GM03348 (cell line): ENCODE measurements around the gene IGSF9B.

Experiments used
- DNase-seq: peaks from one replicate; pipeline ENCODE4 v3.0.0; 2012; ENCODE audit warnings: low spot score

The IGSF9B gene

DNA sequence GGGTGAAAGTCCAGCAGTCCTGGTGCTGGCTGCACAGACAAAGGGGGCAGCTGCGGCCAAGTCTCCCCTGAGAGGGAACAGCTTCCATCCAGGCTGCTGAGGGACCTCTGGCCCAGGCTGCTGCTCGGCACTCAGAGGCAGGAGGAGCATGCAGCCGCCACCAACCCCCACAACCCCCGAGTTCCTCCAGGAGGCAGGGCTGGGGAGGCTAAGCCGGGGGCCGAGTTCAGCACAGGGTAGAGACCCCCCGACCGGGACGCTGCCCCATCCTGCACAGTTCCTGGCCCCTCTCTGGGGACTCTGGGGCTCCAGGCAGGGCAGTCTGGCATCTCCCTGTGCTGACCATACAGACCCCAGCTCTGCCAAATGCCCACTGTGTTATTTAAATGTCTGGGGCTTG lies 20.2 kb downstream of the IGSF9B start:
- DNase-seq, result no peak

DNA sequence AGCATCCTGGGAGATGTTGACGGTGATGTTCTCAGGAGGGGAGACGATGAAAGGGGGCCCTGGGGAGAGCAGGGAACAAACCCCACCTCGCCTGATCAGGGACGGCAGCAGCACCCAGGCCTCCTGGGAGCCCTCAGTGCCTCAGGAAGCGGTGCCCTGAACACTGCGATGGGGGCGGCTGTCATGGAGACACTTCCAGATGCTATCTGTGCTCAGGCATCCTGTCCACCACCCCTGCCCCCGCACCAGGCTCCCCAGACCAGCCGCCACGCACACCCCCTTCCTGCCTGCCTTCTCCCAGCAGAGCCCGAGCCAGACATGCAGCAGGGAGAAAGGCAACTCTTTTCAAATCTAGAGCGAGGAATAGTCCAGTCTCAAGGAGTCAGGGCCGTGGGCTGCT lies 20.6 kb downstream of the IGSF9B start:
- no peak for DNase-seq

DNA sequence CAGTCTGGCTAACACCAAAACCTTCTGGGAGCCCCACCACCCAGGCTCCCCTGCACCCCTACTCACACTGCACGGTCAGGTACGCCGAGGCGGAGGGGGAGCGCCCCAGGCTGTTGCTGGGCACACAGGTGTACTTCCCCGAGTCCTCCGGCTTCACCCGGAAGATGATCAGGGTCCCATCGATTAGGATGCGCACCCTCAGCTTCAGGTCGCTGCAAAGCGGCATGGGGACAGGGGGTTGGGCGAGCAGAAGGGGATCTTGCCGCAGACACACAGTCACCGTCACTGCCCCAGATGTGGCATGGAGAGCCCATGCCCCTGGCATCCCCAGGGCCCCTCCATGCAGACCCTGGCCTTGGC lies 21.2 kb downstream of the IGSF9B start:
- no peak for DNase-seq

DNA sequence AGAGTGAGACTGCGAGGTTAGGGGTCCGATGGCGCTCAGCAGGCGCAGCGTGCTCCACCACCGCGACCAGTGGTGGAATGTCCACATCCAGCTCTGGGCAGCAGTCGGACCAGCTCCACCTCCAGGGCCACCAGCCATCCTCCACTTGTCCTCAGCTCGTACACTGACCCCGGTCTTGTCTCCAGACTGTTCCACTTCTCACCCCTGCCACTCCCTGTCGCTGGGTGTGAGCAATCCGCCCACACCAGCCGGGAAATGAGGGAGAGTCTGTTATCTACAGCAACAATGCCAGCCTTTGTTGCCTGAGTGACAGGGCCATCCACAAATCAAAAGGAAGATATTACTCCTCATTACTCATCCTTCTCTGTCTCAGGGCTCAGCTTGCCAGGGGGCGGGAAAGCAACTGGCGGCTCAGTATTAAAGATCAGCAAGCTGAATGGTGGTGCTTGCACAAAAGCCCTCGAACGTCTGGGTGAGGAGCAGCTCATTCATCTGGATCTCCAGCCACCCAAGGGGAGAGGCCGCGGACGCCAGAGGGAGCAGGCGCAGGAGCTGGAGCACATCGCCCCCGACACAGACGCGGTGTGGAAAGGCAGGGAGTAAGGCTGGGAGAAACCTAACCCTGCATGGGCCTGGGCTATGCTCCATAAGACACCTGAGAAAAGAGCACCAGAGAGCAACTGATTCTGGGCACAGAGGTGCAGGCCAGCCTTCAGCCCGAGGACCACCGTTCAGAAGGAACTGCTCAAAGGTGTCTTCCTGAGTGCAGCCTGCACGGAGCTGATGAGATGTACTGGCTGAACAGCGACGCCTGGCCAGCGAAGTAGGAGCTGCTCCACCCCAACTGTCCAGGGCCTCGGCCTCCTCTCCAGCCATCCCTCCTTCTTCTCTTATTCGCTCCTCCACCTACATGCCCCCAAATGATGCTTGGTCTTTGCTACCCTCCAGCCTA lies 21.9 kb downstream of the IGSF9B start:
- DNase-seq, result peak; percentile 54

DNA sequence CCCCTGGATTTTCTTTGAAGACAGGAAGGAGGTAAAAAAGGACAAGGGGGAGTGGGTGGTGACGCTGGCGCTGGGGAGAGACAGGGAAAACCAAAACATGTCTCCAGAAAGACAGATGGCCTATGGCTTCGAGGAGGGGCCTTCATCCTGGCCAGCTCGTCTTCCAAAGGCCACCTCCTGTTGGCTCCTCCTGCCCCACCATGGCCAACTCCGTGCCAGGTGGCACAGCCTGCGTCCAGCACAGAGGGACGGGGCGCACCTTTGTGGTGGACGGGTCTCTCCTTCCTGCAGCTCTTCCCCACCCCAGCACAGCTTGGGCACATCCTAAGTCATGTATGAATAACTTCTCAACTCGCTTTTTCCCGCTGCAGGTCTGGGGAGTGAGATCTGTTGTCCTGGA lies 22.7 kb downstream of the IGSF9B start:
- no peak for DNase-seq

DNA sequence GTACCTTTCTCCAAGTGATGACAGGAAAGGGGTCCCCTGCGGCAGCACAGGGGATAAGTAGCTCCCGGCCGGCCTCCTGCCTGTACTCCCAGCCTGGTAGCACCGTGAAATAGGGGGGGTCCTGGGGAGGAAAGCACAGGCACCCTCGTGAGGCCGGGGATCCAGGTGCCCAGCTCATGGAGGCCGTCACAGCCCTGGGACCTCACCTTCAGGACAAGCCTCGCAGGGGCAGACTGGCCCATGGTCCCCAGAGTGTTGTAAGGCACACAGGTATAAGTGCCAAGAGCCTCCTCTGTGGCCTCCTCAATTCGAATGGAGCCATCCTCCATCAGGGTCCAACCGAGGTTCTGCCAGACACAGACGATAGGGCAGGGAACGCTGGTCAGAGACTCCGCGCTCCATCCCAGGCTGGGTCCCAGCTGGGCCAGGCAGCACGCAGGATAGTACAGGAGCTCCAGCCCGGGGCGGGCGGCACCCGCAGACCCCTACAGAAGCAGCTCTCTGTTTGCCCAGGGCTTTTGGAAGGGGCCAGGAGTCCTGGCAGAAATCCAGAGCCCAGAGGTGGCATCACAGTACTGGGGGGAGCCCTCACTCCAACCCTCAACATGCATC lies 25.2 kb downstream of the IGSF9B start:
- no peak for DNase-seq

DNA sequence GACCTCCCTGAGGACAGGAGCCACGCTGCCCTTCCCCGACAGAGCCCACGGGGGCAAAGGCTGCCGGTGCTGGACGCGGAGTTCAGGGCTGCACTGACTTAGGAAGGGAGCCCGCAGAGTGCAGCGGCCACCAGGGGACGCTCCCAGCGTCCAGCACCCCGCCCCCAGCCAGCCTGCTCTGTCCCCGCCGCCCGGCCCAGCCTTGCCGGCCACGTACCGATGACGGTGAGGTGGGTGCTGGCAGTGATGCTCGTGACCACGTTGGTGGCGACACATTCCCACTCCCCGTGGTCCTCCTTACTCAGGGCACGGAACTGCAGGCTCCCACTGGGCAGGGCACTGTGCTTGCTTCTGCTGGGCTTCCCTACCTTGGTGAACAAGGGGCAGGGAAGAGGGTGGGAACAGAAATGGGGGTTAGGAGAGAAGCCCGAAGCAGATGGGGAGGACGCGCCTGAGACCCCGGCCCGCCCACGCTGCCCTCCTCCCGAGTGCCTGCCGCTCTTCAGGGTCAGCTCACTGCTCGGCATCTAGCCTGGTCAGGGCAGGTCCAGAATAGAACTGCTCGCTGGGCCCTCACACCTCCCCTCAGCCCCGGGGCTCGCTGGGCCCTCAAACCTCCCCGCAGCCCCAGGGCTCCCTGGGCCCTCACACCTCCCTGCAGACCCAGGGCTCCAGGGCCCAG lies 25.9 kb downstream of the IGSF9B start:
- no peak for DNase-seq

DNA sequence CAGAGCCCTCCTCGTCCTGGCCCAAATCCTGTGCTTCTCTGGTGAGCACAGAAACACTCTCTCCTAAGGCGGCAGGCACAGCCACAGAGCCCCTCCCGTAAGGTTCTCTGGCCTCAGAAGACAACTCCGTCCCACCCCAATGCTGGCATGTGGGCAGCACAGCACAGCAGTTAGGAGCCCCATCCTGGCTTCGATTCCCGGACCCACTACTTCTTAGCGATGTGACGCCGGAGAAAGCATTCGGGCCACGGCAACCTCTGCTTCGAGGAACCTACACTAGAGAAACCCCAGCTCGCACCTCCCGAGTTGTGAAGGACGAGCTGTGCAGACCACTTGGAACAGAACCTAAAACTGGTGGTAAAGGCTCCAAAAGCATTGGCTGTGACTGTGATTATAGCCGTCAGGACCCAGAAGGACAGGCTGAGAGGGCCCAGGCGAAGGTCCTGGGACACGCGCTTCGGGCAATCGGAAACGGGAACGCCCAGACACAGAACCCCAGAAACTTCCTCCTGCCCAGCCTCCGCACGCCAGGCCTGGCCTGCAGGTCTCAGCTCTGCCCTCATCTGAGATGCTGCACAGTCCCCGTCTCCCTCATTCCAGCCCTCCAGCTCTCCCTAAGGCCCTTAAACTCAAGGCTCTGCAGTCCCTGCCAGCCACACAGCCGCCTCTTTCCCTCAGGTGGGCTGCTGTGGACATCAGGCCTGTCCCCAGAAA lies 26.6 kb downstream of the IGSF9B start:
- no peak for DNase-seq

DNA sequence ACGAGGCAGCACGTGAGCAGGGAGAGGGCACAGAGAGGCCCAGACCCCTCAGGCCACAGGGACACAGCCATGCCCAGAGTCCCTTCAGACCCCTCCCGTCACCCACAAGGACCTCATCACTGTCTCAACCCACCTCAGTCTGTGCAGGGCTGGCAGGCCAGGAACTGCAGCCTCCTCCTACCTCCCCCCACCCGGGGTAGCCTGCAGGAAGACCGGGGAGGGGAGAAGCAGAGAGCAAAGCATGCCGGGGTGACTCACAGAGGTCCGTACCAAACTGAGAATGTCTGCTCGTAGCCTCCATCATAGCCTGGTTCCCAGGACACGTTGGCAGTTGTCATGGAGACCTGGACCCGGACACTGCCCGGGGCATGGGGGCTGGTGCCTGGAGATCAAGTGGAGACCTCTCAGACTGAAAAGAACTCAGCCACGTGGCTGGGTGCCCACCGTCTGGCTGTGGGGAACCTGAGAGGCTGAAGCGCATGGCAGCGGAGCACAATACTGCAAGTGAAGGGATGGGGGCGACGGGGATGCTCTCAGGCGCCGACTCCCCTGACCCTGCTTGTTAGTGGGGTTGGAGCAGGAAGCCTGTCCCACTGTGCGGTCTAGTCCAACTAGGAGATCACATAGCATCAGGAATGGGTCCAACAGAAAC lies 27.2 kb downstream of the IGSF9B start:
- no peak for DNase-seq

DNA sequence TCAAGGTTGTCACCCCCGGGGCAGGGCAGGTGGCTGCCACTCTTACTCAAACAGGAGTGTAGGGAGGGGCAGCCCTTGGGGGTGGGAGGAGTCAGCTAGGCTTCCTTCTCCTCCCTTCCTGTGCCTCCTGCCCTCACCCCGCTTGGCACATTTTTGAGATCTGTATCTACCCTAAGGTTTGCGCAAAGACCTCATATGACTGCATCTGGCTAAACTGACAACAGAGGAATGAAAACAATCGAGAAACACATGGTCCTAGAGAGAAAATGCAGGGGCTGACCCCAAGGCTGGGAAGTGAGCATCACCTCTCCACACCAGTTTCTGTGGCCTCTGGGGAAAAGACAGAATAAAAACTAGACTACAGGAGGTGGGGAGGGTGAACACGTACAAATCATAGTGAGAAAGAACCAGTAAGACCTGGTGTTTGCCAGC lies 28.1 kb downstream of the IGSF9B start:
- peak; percentile 31 for DNase-seq

DNA sequence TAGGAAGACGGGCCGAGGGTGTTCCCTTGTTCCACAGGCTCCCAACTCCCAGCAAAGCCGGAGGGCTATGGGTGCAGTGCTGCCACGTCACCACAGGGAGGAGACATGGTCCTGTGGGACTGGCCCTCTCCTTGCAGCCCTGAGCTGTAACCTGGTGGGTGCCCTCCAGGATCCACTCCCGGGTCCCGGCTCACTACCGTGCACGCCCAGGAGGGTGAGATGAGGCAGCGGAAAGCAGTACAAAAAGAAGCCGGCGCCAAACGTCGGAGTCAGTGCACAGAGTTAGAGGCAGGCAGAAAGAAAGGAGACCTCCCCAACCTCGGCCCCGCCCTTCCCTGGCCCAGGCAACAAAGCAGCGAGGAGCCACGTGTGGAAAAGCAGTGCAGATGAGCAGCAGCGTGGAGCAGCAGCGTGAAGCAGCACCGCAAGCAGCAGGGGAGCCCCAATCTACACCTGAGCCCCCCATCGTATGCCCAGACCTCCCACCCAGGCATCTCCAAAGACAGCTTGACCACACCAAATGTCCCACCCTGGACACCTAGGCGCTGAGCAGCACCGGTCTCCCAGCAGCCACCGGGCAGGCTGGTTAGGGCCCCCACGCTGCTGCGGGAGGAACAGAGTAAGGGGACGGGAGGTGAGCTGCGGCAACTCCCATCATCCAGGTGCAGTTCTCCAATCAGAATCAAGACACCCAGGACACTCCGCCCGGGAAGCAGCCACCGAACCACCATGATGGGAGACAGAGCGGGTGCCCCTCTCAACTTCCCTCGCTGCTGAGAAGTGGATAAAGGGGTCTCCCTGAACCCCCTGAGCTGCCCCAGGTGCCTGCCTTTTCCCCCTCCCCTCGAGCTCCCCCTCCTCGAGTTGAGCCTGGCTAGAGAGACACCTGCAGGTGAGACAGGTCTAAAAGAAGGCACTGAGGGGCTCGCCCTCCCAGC lies 28.8 kb downstream of the IGSF9B start:
- DNase-seq, result peak; percentile 93

DNA sequence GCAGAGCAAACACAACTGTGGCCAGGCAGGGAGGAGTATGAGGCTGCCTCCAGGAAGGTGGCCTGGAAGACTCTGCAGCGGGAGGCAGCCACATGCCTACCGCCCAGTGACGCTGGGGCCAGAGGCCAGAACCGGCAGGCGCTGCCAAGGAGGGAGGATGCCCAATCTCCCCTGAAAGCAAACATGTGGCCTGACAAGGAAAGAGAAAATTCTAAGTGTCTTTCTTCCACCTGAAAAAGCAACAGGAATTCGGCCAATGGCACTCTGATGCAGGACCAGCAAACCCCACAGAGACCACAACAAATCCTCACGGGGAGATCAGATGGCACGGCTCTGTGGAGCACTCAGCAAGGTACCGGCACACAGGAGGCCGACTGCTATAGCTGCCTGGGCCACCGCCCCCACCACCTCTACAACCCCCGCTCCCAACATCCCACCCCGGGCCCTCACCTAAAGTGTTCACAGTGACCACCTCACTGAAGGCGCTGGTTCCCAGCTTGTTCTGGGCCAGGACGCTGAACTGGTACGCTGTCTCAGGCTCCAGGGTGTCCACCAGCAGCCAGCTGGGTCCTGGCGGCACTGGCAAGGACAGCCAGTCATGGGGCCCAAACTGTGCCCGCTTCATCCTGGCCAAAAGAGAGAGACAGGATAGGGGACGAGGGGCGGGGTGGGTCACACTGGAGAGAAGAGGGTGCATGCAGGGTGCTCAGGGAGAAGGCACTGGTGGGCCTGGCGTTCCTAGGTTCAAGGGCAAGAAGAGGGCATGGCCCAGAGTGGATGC lies 30.1 kb downstream of the IGSF9B start:
- DNase-seq, result no peak

DNA sequence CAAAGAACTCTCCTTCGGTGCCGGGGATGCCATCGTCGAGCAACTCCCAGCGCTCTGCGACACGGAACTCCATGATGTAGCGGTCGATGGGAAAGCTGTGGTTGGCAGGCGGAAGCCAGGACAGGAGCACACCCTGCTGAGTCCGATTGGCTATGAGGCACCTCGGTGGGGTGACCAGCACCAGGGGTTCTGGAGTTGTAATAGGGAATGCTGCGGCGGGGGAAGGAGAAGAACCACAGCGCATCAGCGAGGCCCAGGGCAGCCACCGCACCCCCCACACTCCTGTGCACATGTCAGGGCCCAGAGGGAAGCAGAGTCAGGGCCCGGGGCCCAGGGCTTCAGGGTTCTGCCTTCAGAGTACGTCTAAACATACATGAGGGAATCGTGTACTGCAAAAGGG lies 31.0 kb downstream of the IGSF9B start:
- no peak for DNase-seq

DNA sequence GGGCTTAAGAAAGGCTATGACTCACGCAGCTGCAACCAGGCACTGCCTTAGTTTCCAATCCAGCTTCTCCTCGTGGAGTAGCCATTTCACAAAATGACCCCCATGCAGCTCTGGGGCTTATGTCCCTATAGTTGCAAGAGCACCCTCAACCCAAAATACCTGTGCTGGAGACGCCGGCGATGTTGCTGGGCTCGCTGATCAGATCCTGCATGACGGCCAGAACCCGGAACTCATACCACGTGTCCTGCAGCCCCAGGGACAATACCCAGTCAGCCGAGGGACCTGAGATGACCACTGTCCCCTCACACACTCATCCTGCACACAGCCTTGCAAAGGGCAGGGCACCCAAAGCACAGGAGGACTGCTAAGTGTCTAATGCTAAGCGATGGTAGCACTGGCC lies 32.1 kb downstream of the IGSF9B start:
- DNase-seq, result no peak

DNA sequence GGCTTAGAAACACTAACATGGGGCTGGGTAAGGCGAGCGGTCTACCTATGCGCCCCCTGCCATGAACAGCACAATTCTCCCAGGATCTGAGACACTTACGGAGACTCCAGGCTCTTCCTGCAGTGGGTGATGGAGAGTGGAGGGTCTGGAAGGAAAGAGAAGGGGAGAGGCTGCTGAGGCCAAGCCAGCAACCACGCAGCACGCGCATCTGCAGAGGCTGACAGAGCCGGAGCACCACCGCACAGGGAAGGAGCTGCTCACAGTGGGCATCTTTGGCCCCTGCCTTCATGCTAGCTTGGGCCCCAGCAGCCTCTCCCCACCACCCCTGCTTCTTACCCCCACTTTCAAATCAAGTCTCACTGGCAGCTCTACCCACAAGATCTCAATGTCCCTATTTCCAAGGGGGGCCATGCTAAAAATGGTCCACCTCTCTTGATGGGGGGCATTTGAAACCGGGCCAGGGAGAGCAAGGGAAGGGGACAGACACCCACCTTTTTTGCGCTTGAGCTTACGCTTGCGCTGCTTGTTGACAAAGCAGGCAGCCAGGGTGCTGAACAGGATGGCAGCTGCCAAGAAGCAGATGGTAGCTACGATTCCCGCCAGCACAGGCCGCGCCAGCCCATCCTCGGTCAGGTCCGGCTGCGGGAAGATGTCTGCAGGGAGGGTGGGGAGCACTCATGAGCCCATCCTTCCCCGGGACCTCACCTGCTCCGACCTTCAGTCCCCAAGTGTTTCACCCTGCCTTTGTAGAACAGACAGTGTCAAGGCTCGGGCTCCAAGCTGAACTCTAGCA lies 34.5 kb downstream of the IGSF9B start:
- no peak for DNase-seq

DNA sequence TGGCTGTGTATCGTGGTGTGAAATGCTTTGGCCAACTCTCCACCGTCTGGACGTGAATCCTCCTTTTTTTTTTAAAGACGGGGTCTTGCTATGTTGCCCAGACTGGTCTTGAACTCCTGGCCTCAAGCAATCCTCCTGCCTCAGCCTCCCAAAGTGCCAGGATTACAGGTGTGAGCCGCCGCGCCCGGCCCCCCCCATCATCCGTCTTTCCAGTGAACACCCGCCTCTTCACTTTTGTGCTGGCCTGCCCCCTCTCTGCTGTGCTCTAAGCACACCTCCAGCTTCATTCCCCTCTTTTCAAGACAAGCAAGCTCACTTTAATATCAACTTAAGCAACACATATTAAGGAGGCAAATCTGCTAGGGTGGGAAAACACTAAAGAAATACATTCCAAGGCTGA lies 35.3 kb downstream of the IGSF9B start:
- no peak for DNase-seq

DNA sequence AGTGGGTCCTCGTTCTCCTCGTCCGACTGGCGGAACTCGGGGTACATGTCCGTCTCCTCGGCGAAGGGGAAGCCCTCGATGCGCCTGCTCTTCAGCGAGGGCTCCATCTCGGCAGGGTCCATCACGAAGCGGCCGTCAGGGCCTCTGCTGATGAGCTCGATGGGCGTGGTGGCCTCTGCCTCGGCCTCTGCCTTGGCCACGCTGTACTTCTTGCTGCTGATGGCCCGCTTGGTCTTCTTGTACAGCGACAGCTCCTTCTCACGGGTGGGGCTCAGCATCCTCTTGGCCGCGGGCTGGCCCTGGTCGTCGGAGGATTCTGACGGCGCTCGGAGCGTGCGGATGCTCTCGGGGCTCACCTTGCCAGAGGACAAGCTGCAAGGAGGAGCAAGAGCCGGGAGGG lies 35.7 kb downstream of the IGSF9B start:
- DNase-seq, result no peak

DNA sequence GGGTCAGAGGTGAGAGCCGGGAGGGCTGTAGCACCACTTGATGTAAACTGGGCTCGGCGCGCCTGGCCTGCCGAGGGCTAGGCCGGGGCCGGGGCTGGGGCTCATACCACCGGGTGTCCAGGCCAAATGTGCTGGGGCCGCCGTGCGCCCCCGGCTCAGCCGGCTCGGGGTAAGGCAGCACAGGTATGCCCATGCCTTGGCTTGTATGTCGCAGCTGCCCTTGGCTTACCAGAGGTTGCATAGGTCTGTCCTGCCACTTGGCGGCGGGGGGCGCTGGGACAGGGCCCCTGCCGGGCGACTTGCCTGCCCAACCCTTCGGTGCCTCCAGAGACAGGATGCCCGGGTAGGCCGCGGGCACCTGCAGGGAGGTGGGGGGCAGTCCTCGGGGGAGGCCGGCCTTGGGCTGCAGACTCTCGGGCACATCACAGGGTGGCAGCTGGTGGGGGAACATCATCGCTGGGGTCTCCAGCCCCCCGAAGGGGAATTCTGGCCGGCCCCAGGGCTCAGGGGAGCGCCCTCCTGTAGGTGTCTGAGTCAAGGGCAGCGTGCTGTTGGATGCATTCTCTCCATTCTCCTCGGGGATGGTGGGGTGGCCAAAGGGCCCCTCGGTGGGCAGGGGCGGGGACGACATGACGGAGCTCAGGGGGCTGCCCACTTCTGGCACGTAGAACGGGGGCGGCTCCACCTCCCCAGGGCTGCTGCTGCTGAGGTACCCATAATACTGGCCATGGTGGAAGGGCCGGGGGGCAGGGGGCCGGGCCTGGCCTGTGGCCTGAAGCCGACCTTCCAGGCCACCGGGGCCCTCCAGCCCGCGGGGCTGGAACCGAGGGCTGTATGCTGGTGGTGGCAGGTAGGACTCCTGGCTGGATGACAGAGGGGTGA lies 36.4 kb downstream of the IGSF9B start:
- no peak for DNase-seq
